HG02884 (cell line): ENCODE measurements around the gene RIPPLY1.

Experiments used
- ATAC-seq: cut with Tn5 transposase; IDR thresholded peaks from one replicate; pipeline ENCODE4 v1.9.1; 2021; ENCODE audit warnings: mild to moderate bottlenecking, moderate library complexity; ENCODE audit not compliant: unreplicated experiment

The RIPPLY1 gene

GRCh38 chrX:106903291-106903824 is at the start of gene RIPPLY1:
RIPPLY1 (minus strand) TSS chrX:106903341; CDS start chrX:106903287, 54 bp downstream.
- ATAC-seq: no peak

DNA sequence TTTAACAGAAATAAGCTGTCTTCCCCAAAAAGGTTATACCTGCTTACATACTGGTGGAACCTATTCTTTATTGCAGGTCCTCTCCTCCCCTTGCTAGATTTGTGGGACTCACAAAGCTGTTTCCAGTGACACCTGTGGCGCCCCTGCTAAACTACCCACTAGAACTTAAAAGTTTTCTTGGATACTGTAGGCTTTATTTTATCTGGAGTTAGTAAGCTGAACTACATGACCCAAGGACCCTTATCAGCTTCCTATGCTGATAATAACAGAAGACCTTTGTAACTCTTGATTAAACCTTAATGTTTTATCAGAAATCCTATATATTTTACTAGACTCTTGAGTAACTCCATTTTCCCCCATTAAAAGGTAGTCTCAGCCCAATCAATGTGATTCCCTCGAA is 49.4 kb upstream of the RIPPLY1 start:
- no peak for ATAC-seq

GRCh38 chrX:106952089-106952488 is 48.9 kb upstream of the RIPPLY1 start:
- ATAC-seq: no peak

DNA sequence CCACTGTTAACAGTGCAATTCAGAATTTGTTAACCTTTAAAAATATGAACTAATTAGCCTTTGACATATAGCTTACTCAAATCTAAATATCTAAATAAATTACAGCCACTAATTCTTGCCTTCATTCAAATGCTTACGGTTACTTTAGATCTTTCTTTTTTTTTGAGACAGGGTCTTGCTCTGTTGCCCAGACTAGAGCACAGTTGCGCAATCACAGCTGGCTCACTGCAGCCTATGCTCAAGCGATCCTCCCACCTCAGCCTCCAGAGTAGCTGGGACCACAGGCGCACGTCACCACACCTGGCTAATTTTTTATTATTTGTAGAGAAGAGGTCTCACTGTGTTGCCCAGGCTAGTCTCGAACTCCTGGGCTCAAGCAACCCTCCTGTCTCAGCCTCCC is 48.1 kb upstream of the RIPPLY1 start:
- ATAC-seq: no peak

- no peak for ATAC-seq
Observed at GRCh38 chrX:106950381-106950780, 47.2 kb upstream of the RIPPLY1 start.

- no peak for ATAC-seq
Observed at GRCh38 chrX:106949366-106949765, 46.2 kb upstream of the RIPPLY1 start.

GRCh38 chrX:106948641-106949040 is 45.5 kb upstream of the RIPPLY1 start:
- no peak for ATAC-seq

- no peak for ATAC-seq
Observed at GRCh38 chrX:106946464-106946863, 43.3 kb upstream of the RIPPLY1 start.

DNA sequence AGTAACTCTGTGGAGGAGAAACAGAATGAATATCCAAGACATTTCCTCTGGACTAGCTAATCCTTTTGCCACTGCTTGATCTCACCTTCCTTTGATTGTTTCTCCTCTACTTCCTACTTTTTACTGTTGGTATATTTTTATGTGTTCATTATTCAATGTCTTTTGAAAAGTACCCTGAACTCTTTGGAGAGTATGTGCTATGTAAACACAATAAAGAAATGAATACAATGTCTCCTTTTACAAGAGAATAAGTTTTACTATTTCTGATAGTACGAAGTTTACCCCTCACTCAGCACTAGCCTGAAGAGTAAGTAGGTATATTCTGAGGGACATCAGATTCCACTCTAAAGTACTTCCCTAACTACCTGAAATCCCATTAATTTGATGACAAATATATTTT is 36.9 kb upstream of the RIPPLY1 start:
- ATAC-seq: no peak

GRCh38 chrX:106939566-106939965 is 36.4 kb upstream of the RIPPLY1 start:
- ATAC-seq: no peak

DNA sequence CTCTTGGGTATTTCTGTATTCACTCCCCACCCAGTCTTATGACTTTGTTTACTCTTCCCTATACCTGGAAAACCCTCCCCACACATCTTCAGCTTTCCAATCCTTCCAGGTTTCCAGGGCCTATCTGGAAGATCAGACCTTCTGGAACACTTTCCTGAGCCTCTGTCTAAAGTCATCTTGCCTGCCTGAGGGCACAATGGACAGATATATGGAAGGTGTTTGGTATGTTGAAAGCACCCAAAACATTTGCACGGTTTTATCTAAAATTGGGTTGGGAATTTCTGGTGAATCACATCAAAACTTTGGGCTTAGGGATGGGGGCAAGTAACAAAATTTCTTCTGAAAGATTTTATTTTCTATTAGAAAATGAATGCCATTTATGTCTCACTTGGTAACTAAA is 33.1 kb upstream of the RIPPLY1 start:
- ATAC-seq: no peak

- ATAC-seq: no peak
Observed at GRCh38 chrX:106935175-106935574, 32.0 kb upstream of the RIPPLY1 start.

GRCh38 chrX:106933538-106933961 is 30.4 kb upstream of the RIPPLY1 start:
- ATAC-seq: no peak

DNA sequence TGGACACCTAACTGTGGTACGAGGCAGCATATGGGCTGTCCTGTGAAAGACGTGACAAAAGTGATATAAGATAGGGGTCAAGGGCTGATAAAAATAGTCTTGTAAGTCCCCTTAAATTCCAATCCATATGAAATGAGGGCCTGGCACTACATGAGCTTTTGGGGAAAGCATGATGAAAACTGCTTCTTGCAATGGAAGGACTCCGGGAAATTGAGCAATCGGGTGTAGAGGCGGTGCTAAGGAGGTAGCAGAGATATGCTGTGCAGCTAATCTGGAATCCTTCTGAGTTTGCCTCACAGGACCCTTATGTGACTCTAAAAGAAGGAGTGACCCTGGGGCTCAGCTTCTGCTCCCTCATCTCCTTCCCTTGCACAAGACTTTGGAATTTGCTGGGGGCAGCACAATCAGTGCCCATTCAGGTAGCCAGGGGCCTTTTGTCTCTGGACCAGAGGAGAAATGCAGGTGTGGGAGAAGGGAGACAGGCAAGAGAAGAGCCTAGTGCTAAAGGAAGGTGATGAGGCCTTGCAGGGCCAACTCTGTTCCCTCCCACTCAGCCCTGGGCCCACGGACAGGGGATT is 29.9 kb upstream of the RIPPLY1 start:
- no peak for ATAC-seq

DNA sequence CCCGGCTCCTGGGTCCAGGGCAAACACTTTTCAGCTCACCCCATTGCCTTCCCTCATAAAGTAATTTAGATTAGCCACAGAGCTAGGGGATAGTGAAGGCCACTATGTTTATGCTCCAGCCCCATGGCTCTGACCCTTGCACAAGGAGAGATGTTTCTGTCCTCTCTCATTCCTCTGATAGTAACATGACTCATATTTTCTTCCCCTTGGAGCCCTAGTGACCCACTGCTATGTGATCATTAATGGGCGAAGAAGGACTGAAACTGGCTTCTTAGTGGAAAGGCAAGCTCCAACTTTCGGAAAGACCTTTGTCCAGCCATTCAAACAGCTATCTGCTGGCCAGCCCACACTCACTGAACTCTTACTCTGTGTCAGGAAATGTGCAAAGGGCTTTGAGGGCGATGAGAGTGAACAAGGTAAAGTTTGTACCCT is 29.4 kb upstream of the RIPPLY1 start:
- no peak for ATAC-seq

DNA sequence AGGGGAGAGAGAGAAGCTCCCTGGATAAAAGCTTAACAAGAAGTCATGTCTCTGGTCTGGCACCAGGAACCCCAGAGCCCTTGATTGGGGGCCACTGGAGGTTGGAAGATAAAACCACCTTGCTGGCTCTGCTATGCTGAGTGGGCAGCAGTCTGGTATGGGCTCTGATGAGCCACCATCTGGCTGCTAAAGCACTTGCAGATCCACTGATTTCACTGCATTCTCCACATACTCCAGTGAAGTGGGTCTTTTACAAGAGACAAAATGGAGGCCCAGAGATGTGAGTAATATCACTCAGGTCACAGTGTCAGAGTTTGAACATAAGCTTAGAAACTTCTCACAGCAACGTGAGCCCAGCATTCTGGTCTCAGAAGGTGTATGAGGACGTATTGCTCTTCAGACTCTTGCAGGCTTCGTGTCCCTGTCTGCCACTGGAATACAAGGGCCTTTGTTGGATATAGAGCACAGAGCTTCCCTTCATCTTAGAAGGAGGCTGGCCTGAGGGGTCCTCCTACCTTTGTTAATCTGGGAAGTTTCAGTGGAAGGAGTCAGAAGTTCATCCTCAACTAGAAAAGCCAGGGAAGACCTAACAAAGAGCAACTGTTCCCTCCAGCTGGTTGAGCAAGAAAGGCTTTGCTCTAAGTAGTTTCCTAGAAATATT is 28.8 kb upstream of the RIPPLY1 start:
- ATAC-seq: no peak

DNA sequence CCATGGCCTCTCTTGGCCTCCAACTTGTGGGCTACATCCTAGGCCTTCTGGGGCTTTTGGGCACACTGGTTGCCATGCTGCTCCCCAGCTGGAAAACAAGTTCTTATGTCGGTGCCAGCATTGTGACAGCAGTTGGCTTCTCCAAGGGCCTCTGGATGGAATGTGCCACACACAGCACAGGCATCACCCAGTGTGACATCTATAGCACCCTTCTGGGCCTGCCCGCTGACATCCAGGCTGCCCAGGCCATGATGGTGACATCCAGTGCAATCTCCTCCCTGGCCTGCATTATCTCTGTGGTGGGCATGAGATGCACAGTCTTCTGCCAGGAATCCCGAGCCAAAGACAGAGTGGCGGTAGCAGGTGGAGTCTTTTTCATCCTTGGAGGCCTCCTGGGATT is 25.1 kb upstream of the RIPPLY1 start:
- no peak for ATAC-seq

GRCh38 chrX:106927700-106928099 is 24.6 kb upstream of the RIPPLY1 start:
- ATAC-seq: no peak

GRCh38 chrX:106927023-106927422 is 23.9 kb upstream of the RIPPLY1 start:
- ATAC-seq: no peak

DNA sequence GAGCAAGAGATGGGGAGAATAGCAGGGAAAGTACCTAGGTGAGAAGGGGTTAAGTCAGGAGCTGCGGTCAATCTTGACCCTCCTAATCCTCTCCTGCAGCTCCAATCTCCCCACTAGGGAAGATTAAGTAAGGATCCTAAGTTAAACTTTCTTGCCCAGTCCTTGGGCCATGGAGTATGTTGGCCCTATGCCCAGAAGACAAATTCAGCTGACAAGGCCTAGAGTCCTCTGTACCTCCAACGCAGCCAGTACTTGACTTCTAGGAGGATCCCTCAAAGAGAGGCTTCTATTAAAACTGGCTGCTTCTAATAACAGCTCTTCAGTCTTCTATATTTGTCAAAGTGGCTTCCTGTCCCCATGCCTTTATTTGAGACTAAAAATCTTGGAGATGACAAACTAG is 18.5 kb upstream of the RIPPLY1 start:
- ATAC-seq: no peak

DNA sequence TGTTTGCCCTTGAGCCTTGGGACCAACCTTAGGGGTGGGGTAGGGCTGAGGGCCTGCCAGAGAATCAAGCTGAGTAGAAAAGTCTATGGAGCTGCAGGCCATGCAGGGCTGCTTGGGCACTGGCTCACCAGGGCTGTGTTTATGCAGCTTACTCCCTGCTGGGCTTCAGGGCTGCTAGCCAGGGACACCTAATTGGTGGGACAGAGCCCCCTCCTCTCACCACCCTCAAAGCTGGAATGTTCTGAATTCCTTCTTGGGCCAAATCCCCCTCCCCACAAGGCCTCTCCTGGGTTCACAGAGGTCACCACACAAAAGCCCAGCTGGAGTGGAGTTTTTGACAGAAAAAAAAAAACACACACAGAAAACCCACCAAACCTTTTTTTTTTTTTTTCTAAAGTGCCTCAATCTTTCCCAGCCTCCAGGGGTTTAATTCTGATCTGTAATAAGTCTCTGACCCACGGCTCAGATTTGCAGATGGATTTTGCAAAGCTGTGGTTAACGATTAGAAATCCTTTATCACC is 16.9 kb upstream of the RIPPLY1 start, which contains the start of gene CLDN2:
Gene CLDN2 (plus strand): TSS at position 471 of the 521 bp plus-strand sequence. CDS start 7,827 bp downstream, outside the sequence.
- no peak for ATAC-seq

DNA sequence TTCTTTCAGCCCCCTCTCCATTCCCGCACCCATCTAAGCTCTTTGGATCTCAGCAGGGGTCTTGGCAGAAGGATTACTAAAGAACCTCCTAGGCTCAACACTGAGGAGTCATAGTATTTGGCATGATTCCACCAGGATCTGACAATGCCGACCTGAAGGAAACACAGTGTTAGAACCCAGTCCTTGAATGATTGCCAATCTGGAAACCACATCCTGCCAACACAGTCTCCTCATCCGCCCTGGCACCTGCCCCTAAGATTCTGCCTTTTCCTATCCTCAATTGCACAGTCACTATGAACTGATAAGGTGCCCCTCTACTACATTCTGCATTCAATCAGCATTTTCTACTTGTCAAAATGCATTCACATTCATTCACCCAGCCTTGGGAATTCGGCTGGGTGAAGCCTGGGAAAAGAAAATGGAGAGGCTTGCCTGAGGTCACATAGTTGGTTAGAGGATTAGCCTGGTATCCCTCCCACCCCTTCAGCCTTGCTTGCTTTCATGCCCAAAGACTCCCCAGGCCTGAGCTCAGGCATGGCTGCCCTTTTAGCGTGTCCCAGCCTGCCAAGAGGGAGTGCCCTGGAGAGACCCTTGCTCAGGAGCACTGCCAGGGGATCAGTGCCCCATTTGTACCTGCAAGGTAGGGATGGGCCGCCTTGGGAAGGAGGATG is 14.8 kb upstream of the RIPPLY1 start:
- ATAC-seq: no peak
